Dendritic cell treated with granulocyte-macrophage colony-stimulating factor and Interleukin-4, amounts not matched to agents 40 ng/mL and 50 ng/mL, for 4 days (primary cell): ENCODE measurements around the gene PSMC3.
A peak's percentile ranks its signal among the peaks of the same experiment; 100 is the strongest.

Source experiments
- H3K27ac Mint-ChIP-seq: one replicate; pipeline ENCODE4 v1.8.0; 2022; ENCODE audit warnings: mild to moderate bottlenecking, mixed read lengths
- H3K27me3 Mint-ChIP-seq: one replicate; pipeline ENCODE4 v1.8.0; 2022; ENCODE audit warnings: mild to moderate bottlenecking, mixed read lengths
- H3K36me3 Mint-ChIP-seq: one replicate; pipeline ENCODE4 v1.8.0; 2022; ENCODE audit warnings: low read depth, mixed read lengths
- H3K4me1 Mint-ChIP-seq: one replicate; pipeline ENCODE4 v1.8.0; 2022; ENCODE audit warnings: low read depth, mixed read lengths
- H3K4me3 Mint-ChIP-seq: one replicate; pipeline ENCODE4 v1.8.0; 2022; ENCODE audit warnings: mild to moderate bottlenecking, moderate library complexity, mixed read lengths
- H3K9me3 Mint-ChIP-seq: one replicate; pipeline ENCODE4 v1.8.0; 2022; ENCODE audit warnings: mixed read lengths
- intact Hi-C: fragments of 100-400 bp; cut with micrococcal nuclease; formaldehyde crosslinking; loops from one replicate; pipeline ENCODE4 v1.15.0; 2022

The PSMC3 gene

GRCh38 chr11:47376107-47376524 is 50.1 kb downstream of the PSMC3 start:
- intact Hi-C loops: loop anchor here (2.0 kb wide), 1 partner anchor 19 kb away; no protein-coding TSS in a partner anchor
- Mint-ChIP-seq H3K36me3 (peaks cover 75% of the 10 kb centered on the region), H3K9me3 (no peaks in the 10 kb centered on the region), H3K4me3 (no peak overlapping the region), H3K4me1 (peaks cover 50% of the 10 kb centered on the region), H3K27me3 (no peaks in the 10 kb centered on the region), H3K27ac (no peak overlapping the region)

GRCh38 chr11:47375546-47376085 is 50.6 kb downstream of the PSMC3 start:
- Mint-ChIP-seq H3K4me3 (no peak overlapping the region), H3K9me3 (no peaks in the 10 kb centered on the region), H3K4me1 (peaks cover 55% of the 10 kb centered on the region), H3K27me3 (no peaks in the 10 kb centered on the region), H3K36me3 (peaks cover 80% of the 10 kb centered on the region), H3K27ac (no peak overlapping the region)
- intact Hi-C loops: loop anchor here (2.0 kb wide), 1 partner anchor 19 kb away; no protein-coding TSS in a partner anchor

- Mint-ChIP-seq H3K27ac (no peak overlapping the region), H3K4me3 (no peak overlapping the region), H3K4me1 (peaks cover 61% of the 10 kb centered on the region), H3K9me3 (no peaks in the 10 kb centered on the region), H3K27me3 (no peaks in the 10 kb centered on the region), H3K36me3 (peaks cover 86% of the 10 kb centered on the region)
- intact Hi-C loops: no loop called here
Observed at GRCh38 chr11:47375020-47375419, 51.2 kb downstream of the PSMC3 start.

- no peak overlapping the region for H3K27ac Mint-ChIP-seq
- peaks cover 65% of the 10 kb centered on the region for H3K4me1 Mint-ChIP-seq
- intact Hi-C loops: loop anchor here (1.0 kb wide), 1 partner anchor 34 kb away; the partner anchor contains the start of gene SLC39A13
- no peaks in the 10 kb centered on the region for H3K9me3 Mint-ChIP-seq
- no peaks in the 10 kb centered on the region for H3K27me3 Mint-ChIP-seq
- peaks cover 89% of the 10 kb centered on the region for H3K36me3 Mint-ChIP-seq
- no peak overlapping the region for H3K4me3 Mint-ChIP-seq
Observed at GRCh38 chr11:47374720-47375019, 51.6 kb downstream of the PSMC3 start.

GRCh38 chr11:47373876-47374719 is 52.1 kb downstream of the PSMC3 start:
- peaks cover 95% of the 10 kb centered on the region for H3K36me3 Mint-ChIP-seq
- intact Hi-C loops: loop anchor here (1.0 kb wide), 1 partner anchor 34 kb away; the partner anchor contains the start of gene SLC39A13
- no peaks in the 10 kb centered on the region for H3K27me3 Mint-ChIP-seq
- H3K4me3 Mint-ChIP-seq: no peak overlapping the region
- H3K4me1 Mint-ChIP-seq: peaks cover 70% of the 10 kb centered on the region
- H3K9me3 Mint-ChIP-seq: no peaks in the 10 kb centered on the region
- H3K27ac Mint-ChIP-seq: no peak overlapping the region

GRCh38 chr11:47372422-47372821 is 53.8 kb downstream of the PSMC3 start:
- intact Hi-C loops: no loop called here
- Mint-ChIP-seq H3K27ac (no peak overlapping the region), H3K4me1 (peaks cover 78% of the 10 kb centered on the region), H3K36me3 (peaks cover 100% of the 10 kb centered on the region), H3K4me3 (no peak overlapping the region), H3K27me3 (no peaks in the 10 kb centered on the region), H3K9me3 (no peaks in the 10 kb centered on the region)

GRCh38 chr11:47369676-47370075 is 56.6 kb downstream of the PSMC3 start:
- H3K4me1 Mint-ChIP-seq: peaks cover 87% of the 10 kb centered on the region
- intact Hi-C loops: no loop called here
- no peaks in the 10 kb centered on the region for H3K9me3 Mint-ChIP-seq
- H3K27ac Mint-ChIP-seq: peak overlapping the region; percentile 55
- H3K36me3 Mint-ChIP-seq: peaks cover 100% of the 10 kb centered on the region
- no peaks in the 10 kb centered on the region for H3K27me3 Mint-ChIP-seq
- peak overlapping the region; percentile 21 for H3K4me3 Mint-ChIP-seq
